Endothelial cell of umbilical vein (primary cell): ENCODE data around the gene PLXNA1. TPM values are rescaled to one million over a fixed set of nuclear protein-coding genes. Genes with fewer than 3 reads are reported as not detected.

Experiments used
- BruUV-seq: library from RNA; stranded (reverse); fragments of 400-500 nt; replicated peaks from 2 replicates; lab custom pipeline; 2021; lab: Mats Ljungman, UMichigan
- CTCF ChIA-PET: fragments of 300-600, 350-600 bp; sonication (Branson Sonifier 250); formaldehyde crosslinking; loops from one replicate; lab custom pipeline; 2021; ENCODE audit warnings: antibody characterized with exemption, inconsistent platforms; lab: Charles Lee
- POLR2A ChIA-PET: fragments of 300-600, 350-600 bp; sonication (Branson Sonifier 250); formaldehyde crosslinking; loops from one replicate; lab custom pipeline; 2021; ENCODE audit warnings: antibody characterized with exemption, inconsistent platforms; lab: Charles Lee
- DNase-seq: peaks from one replicate; pipeline ENCODE4 v3.0.0-alpha.2; 2011; ENCODE audit warnings: low read depth, low spot score
- FAIRE-seq: peaks from 2 replicates; lab custom pipeline; 2011; peaks lifted over from hg19 to GRCh38; lab: Jason Lieb, UNC
- H2AFZ ChIP-seq: 2 replicates; pipeline ENCODE4 v1.6.0; 2012; ENCODE audit warnings: low read depth, low read length, control low read depth, inconsistent platforms
- H3K27ac ChIP-seq: 2 replicates; pipeline ENCODE4 v1.5.1; 2011; ENCODE audit warnings: low read depth, mild to moderate bottlenecking, control low read depth, low read length, moderate library complexity; ENCODE audit not compliant: insufficient read depth
- H3K27me3 ChIP-seq, 2 experiments: 2 replicates each; pipeline versions ENCODE4 v1.6.0 to v1.6.1; 2011; ENCODE audit warnings: low read length in 2 of 2, mixed read lengths in 1 of 2; ENCODE audit not compliant: control insufficient read depth in 2 of 2, insufficient read depth in 2 of 2
- H3K36me3 ChIP-seq, 2 experiments: 2 replicates in 1 of 2; 3 replicates in 1 of 2; pipeline ENCODE4 v1.5.1; 2011; ENCODE audit warnings: low read length in 2 of 2, mild to moderate bottlenecking in 1 of 2, moderate library complexity in 1 of 2; ENCODE audit not compliant: control insufficient read depth in 2 of 2, insufficient read depth in 2 of 2; ENCODE audit errors: extremely low read depth in 1 of 2
- H3K4me1 ChIP-seq: 3 replicates; pipeline ENCODE4 v1.5.1; 2011; ENCODE audit warnings: mild to moderate bottlenecking, low read length; ENCODE audit not compliant: control insufficient read depth, insufficient read depth; ENCODE audit errors: extremely low read depth
- H3K4me2 ChIP-seq: 2 replicates; pipeline ENCODE4 v1.6.1; 2011; ENCODE audit warnings: low read length, control low read depth, mixed read lengths; ENCODE audit not compliant: insufficient read depth
- H3K4me3 ChIP-seq, 3 experiments: fragments of 200-600 bp in 1 of 3; sonication (generic), shearing (Covaris generic) in 1 of 3; replicated peaks in 1 of 3; 2 replicates each; pipeline ENCODE4 v1.5.1; 2011 to 2016; ENCODE audit warnings: control low read depth in 3 of 3, low read length in 3 of 3, mild to moderate bottlenecking in 2 of 3, inconsistent platforms in 1 of 3, low read depth in 1 of 3, moderate library complexity in 1 of 3; ENCODE audit not compliant: insufficient read depth in 1 of 3
- H3K79me2 ChIP-seq: 2 replicates; pipeline ENCODE4 v1.6.0; 2012; ENCODE audit warnings: low read length, inconsistent platforms; ENCODE audit not compliant: control insufficient read depth, insufficient read depth
- H3K9ac ChIP-seq: replicated peaks from 2 replicates; pipeline ENCODE3; 2011; ENCODE audit warnings: low read length, control low read depth; ENCODE audit not compliant: insufficient read depth; ENCODE audit errors: extremely low read depth
- H3K9me1 ChIP-seq: replicated peaks from 3 replicates; pipeline ENCODE4 v1.6.0; 2011; ENCODE audit warnings: mild to moderate bottlenecking, low read length; ENCODE audit not compliant: control insufficient read depth, insufficient read depth; ENCODE audit errors: extremely low read depth
- H3K9me3 ChIP-seq: replicated peaks from 2 replicates; pipeline ENCODE4 v1.5.1; 2012; ENCODE audit warnings: low read length, inconsistent platforms; ENCODE audit not compliant: control insufficient read depth, insufficient read depth
- H4K20me1 ChIP-seq: replicated peaks from 2 replicates; pipeline ENCODE3; 2011; ENCODE audit warnings: mild to moderate bottlenecking, low read length; ENCODE audit not compliant: control insufficient read depth, insufficient read depth; ENCODE audit errors: extremely low read depth
- CTCF ChIP-seq, 2 donors: IDR thresholded peaks; 1 replicate in 1 of 2; 2 replicates in 1 of 2; pipeline ENCODE4 v1.5.1; 2011; ENCODE audit warnings: low read length in 2 of 2, mild to moderate bottlenecking in 2 of 2, moderate library complexity in 2 of 2, control low read depth in 1 of 2, inconsistent platforms in 1 of 2, low read depth in 1 of 2; ENCODE audit not compliant: insufficient read depth in 1 of 2; ENCODE audit errors: extremely low read depth in 1 of 2
- EZH2 ChIP-seq: IDR thresholded peaks from 2 replicates; pipeline ENCODE4 v1.6.1; 2012; ENCODE audit warnings: borderline replicate concordance, low read depth, mild to moderate bottlenecking, moderate library complexity, low read length, inconsistent platforms; ENCODE audit not compliant: severe bottlenecking
- FOS ChIP-seq: IDR thresholded peaks from 2 replicates; pipeline ENCODE4 v1.6.1; 2011; ENCODE audit warnings: mild to moderate bottlenecking, low read length, moderate library complexity, borderline replicate concordance; ENCODE audit not compliant: insufficient read depth
- GATA2 ChIP-seq: IDR thresholded peaks from 2 replicates; pipeline ENCODE4 v1.7.0; 2011; ENCODE audit warnings: low read depth, mild to moderate bottlenecking, moderate library complexity, mixed read lengths, low read length; ENCODE audit not compliant: insufficient read length, insufficient read depth
- JUN ChIP-seq: IDR thresholded peaks from 2 replicates; pipeline ENCODE4 v1.6.1; 2011; ENCODE audit warnings: borderline replicate concordance, low read depth; ENCODE audit not compliant: insufficient read length, insufficient read depth
- MAX ChIP-seq: IDR thresholded peaks from 2 replicates; pipeline ENCODE4 v1.6.1; 2011; ENCODE audit not compliant: insufficient read depth, insufficient read length
- MYC ChIP-seq: IDR thresholded peaks from one replicate; pipeline ENCODE4 v1.6.1; 2011; ENCODE audit warnings: mild to moderate bottlenecking, low read depth, low read length
- POLR2A ChIP-seq: IDR thresholded peaks from 2 replicates; pipeline ENCODE4 v1.6.1; 2012; ENCODE audit warnings: low read depth, mild to moderate bottlenecking, control low read depth, low read length
- POLR2AphosphoS5 ChIP-seq: IDR thresholded peaks from 2 replicates; pipeline ENCODE4 v1.6.1; 2012; ENCODE audit warnings: low read depth, mild to moderate bottlenecking, control low read depth, low read length, moderate library complexity; ENCODE audit not compliant: insufficient read depth
- dilution Hi-C: fragments of 300-500 bp; cut with MboI; formaldehyde crosslinking; loops from one replicate; pipeline ENCODE4 v1.15.0; 2019; ENCODE audit warnings: low sequenced_read_pairs; ENCODE audit not compliant: extremely low pct_ligation_motif_present
- intact Hi-C: fragments of 100-400 bp; cut with micrococcal nuclease; formaldehyde crosslinking; loops from one replicate; pipeline ENCODE4 v1.10.0; 2022
- polyA plus RNA-seq, 4 experiments: library from polyadenylated mRNA; depleted of rRNA in 3 of 4; stranded (reverse) in 3 of 4; unstranded in 1 of 4; fragments of >200 nt; gene quantifications; 2 replicates each; pipeline versions ENCODE4 v1.2.1 to v1.2.3, GENCODE V29; 2011 to 2012; ENCODE audit warnings: missing spikeins in 1 of 4
- total RNA-seq: library from RNA; stranded (reverse); gene quantifications from 2 replicates; pipeline ENCODE4 v1.2.3, GENCODE V29; 2021

Gene PLXNA1
- total and polyA plus RNA-seq, 2 donors (not counting 3 experiments of a cell fraction or from before 2014, with no cell fraction given) = 14.1 to 18.4 TPM

- Histone ChIP-seq H3K79me2 (no peaks in the 10 kb centered on the region), H3K4me1 (no peaks in the 10 kb centered on the region), H3K36me3 (no peaks in the 10 kb centered on the region), H2AFZ (no peak overlapping the region), H3K9ac (no peak overlapping the region), H3K27me3 (peaks cover 8 to 17% of the 10 kb centered on the region in 2 experiments), H3K27ac (no peak overlapping the region), H3K9me3 (no peaks in the 10 kb centered on the region), H3K4me2 (no peak overlapping the region), H3K4me3 (no peak overlapping the region), H3K9me1 (no peaks in the 10 kb centered on the region), H4K20me1 (no peaks in the 10 kb centered on the region)
- no peak for FAIRE-seq
- CTCF ChIA-PET = interaction anchor here (1.1 kb wide), 1 partner anchor 14 kb away, joined by 4 read pairs; no protein-coding TSS in a partner anchor
- no TSS peak for BruUV-seq
- POLR2A ChIA-PET = no interaction called here
- intact Hi-C loops = no loop called here
- DNase-seq = no peak
- dilution Hi-C loops = no loop called here
- no peak for TF ChIP-seq GATA2
- TF ChIP-seq POLR2AphosphoS5 = no peak
- TF ChIP-seq POLR2A = no peak
- TF ChIP-seq JUN = no peak
- no peak for TF ChIP-seq FOS
- no peak for TF ChIP-seq EZH2
- TF ChIP-seq CTCF (IDR thresholded peaks at IDR 0.05; ENCODE audit: extremely low read depth in 1 of 2, insufficient read depth in 1 of 2, low read depth in 1 of 2, low read length in 2 of 2) = no peak
- no peak for TF ChIP-seq MYC
- no peak for TF ChIP-seq MAX
These were observed 15.5 kb upstream of the PLXNA1 start for GRCh38 chr3:126967386-126967785.
